GM19395 (cell line): ENCODE results near the gene LRRC8D.
A peak's percentile ranks its signal among the peaks of the same experiment; 100 is the strongest.

Experiments used
- ATAC-seq: cut with Tn5 transposase; IDR thresholded peaks from one replicate; pipeline ENCODE4 v1.9.1; 2021; ENCODE audit warnings: mild to moderate bottlenecking, moderate library complexity; ENCODE audit not compliant: unreplicated experiment

Gene LRRC8D

GRCh38 chr1:89832496-89833127 lies 11.8 kb downstream of the LRRC8D start:
- ATAC-seq, result no peak

- no peak for ATAC-seq
These were observed 12.6 kb downstream of the LRRC8D start for GRCh38 chr1:89833183-89834082.

DNA sequence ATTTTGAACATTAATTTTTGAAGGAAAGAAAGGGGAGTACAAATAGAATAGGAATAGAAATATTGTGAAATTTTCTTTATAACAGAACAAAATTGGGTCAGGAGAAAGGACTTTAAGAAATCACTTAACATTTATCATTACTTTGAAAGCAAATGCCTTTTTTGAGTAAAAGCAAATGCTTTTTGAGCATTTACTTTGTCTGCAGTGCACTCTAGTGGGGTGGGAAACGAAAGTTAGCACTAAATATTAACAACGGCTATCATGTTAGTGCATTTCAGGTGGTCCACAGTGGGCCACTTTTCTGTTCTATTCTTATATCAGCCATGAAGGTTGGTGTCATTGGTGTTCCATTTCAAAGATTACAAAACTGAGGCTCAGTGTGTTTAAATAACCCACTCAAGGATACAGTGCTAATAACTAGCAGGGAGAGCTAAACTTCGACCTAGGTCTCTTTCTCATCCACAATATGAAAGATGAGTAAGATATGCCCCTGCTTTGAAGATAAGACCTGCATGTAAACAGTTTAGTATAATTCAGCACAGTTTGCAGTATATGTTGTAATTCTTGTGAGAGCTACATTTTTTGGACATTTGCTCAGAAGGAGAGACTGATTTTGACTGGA lies 13.4 kb downstream of the LRRC8D start:
- no peak for ATAC-seq

- no peak for ATAC-seq
These were observed 15.6 kb downstream of the LRRC8D start for GRCh38 chr1:89836252-89837035.

GRCh38 chr1:89837036-89837481 lies 16.2 kb downstream of the LRRC8D start:
- ATAC-seq, result no peak

GRCh38 chr1:89837510-89837909 lies 16.7 kb downstream of the LRRC8D start:
- ATAC-seq, result no peak

DNA sequence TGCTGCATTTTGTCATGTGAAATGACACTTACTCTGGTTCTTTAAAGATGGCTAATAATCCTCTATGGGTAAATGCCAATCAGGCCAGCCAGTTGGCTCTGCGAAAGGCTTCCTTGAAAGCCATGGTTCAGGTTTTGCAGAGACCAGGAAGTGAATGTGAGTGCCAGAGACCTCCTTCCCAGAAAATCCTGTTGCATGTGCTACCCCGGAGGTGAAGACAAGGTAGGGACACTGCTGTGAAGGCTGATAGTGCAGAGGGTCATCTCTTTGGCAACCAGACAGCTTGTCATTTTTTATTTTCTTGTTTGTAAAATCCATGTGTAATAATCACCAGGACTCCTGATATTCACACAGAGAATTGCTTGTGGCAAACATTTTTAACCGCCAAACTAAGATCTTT lies 18.7 kb downstream of the LRRC8D start:
- ATAC-seq, result no peak

DNA sequence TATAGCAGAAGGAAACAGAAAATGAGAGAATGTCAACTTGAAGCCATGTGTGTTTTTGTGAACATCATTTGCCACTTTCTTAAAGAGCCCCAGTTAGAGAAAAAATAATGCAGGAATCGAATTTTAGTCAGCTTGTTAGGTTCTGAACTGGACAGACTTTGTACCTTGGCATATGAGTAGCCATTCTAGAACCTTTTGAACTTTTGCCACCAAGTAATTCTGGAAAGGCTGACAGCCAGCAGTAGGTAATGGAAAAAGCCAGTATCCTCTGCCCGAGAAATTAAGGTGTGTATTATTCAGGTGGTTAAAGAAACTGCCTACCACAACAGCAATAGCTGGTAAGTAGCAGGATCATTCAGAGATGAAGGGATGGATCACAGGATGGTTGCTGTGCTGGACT lies 20.7 kb downstream of the LRRC8D start:
- ATAC-seq, result no peak

- peak; percentile 60 for ATAC-seq
These were observed 21.9 kb downstream of the LRRC8D start for GRCh38 chr1:89842567-89843272.

- peak; percentile 86 for ATAC-seq
These were observed 22.7 kb downstream of the LRRC8D start for GRCh38 chr1:89843273-89844130.

GRCh38 chr1:89844241-89844807 lies 23.5 kb downstream of the LRRC8D start:
- ATAC-seq, result no peak

DNA sequence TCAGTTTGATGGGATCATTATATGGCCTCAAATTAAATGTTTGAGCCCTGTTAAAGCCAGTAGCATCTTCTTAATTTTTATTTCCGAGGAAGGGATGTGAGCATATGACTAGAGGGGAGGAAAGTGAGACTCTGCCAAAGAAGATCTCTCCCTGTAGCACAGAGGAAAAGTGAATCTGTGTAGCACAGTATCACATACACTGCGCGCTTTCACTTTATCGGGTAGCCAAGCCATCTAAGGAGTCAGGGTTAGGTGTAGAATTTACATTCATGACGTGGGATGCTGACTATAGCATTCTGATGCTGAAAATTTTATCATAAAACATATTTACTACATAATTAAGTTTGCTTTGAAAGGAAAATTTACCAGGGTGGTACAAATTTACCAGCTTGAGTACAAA lies 24.0 kb downstream of the LRRC8D start:
- ATAC-seq, result no peak

DNA sequence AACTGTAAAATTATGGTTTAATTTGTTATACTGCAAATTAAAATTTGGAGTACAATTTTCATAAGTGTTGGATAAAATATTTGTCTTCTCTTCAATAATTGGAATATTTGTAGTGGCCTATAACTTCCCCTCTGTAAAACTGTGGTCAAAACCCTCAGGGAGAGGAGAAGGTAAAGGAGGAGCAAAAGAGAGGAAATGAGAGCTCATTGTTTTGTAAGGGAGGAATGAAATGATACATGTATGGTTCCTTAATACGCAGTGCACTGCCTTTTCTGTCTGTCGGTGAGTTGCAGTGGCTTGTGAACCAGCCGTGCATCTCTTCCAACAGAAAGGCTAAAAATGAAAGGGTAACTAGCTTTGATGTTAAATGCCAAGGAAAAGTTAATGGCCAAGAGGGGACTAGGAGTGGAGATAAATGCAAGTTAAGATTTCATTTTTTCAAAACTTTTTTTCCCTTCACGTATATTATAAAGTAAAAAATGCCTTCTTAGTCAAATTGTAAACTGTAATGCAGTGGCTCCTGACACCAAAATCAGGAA lies 26.4 kb downstream of the LRRC8D start:
- no peak for ATAC-seq

- no peak for ATAC-seq
These were observed 30.1 kb downstream of the LRRC8D start for GRCh38 chr1:89850844-89851415.

- ATAC-seq, result no peak
These were observed 33.3 kb downstream of the LRRC8D start for GRCh38 chr1:89854140-89854539.

DNA sequence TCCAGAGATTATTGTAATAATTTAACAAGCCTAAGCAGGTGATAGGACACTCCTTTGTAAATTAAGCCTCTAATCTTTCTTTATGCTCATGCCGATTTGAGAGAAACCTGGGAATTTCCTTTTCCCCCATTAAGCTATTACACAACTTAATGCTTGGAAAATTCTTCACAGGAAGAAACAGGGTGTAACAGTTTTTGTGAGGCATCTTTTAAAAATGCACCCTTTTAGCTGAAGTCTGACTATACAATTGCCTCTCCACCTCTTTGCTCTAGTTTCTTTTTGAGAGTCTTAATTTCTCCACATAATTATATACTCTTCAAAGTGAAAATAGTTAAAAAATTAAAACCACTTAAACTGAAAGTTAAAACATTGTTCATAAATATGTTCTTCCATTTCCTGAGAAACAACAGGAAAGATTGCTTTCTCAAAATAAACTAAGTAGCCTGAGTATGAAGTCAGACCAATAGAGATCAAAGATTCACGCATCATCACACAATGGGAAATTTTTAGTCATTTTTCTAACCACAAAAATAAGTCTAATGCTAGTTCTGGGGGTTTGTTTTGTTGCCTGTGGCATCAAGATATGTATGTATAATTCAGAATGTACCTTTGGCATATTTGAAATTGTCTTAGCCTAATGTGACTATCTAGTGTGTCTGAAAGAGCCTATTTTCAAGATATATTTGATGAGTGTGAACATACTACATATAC lies 34.7 kb downstream of the LRRC8D start:
- ATAC-seq, result peak; percentile 87

GRCh38 chr1:89863165-89863830 lies 42.5 kb downstream of the LRRC8D start:
- no peak for ATAC-seq
